PC-3 (cell line): Measurements from ENCODE around the gene C14orf132. TPM values are rescaled to one million over a fixed set of nuclear protein-coding genes. Genes with fewer than 3 reads are reported as not detected.

ENCODE experiments used
- ATAC-seq: fragments of 200-7000 bp; cut with Tn5 transposase; 2 replicates; pipeline ENCODE4 v1.9.1; 2020; ENCODE audit warnings: mild to moderate bottlenecking, moderate library complexity
- BruUV-seq: library from RNA; stranded (reverse); fragments of 400-500 nt; replicated peaks from 2 replicates; lab custom pipeline; 2021; lab: Mats Ljungman, UMichigan
- CTCF ChIA-PET: fragments of 300-600 bp; sonication (Branson Sonifier 250); formaldehyde crosslinking; loops from one replicate; lab custom pipeline; 2022; ENCODE audit warnings: antibody characterized with exemption; lab: Charles Lee
- POLR2A ChIA-PET: fragments of 300-600 bp; sonication (Branson Sonifier 250); formaldehyde crosslinking; loops from one replicate; lab custom pipeline; 2022; ENCODE audit warnings: antibody characterized with exemption; ENCODE audit not compliant: unreplicated experiment; lab: Charles Lee
- DNase-seq: peaks from one replicate; pipeline ENCODE4 v3.0.0-alpha.2; 2015
- H2AFZ ChIP-seq: fragments of 300-600 bp; sonication (generic); 2 replicates; pipeline ENCODE4 v1.6.0; 2016; ENCODE audit warnings: antibody characterized with exemption, low read length
- H3F3A ChIP-seq: fragments of 300-600 bp; sonication (generic); one replicate; pipeline ENCODE4 v1.6.0; 2017; ENCODE audit warnings: antibody characterized with exemption, low read length, control low read depth, mild to moderate bottlenecking; ENCODE audit not compliant: unreplicated experiment
- H3K27ac ChIP-seq: fragments of 300-600 bp; sonication (generic); 2 replicates; pipeline ENCODE4 v1.5.1; 2016; ENCODE audit warnings: mild to moderate bottlenecking, low read length
- H3K27me3 ChIP-seq: fragments of 300-600 bp; sonication (generic); 2 replicates; pipeline ENCODE4 v1.6.1; 2016; ENCODE audit warnings: low read length, mixed read lengths
- H3K36me3 ChIP-seq: fragments of 300-600 bp; sonication (generic); 2 replicates; pipeline ENCODE4 v1.6.1; 2016; ENCODE audit warnings: low read depth, mixed run types, low read length, mixed read lengths
- H3K4me1 ChIP-seq: fragments of 300-600 bp; sonication (generic); 2 replicates; pipeline ENCODE4 v1.5.1; 2016; ENCODE audit warnings: low read length; ENCODE audit not compliant: insufficient read depth
- H3K4me2 ChIP-seq: fragments of 300-600 bp; sonication (generic); 2 replicates; pipeline ENCODE4 v1.6.0; 2016; ENCODE audit warnings: low read length
- H3K4me3 ChIP-seq: fragments of 300-600 bp; sonication (generic); 2 replicates; pipeline ENCODE4 v1.5.1; 2016; ENCODE audit warnings: mild to moderate bottlenecking, low read length, mixed read lengths
- H3K79me2 ChIP-seq: fragments of 300-600 bp; sonication (generic); 2 replicates; pipeline ENCODE4 v1.6.1; 2017; ENCODE audit warnings: low read length, mixed read lengths
- H3K9ac ChIP-seq: fragments of 300-600 bp; sonication (generic); 2 replicates; pipeline ENCODE4 v1.6.0; 2016; ENCODE audit warnings: mild to moderate bottlenecking, low read length
- H3K9me2 ChIP-seq: fragments of 300-600 bp; sonication (generic); replicated peaks from 2 replicates; pipeline ENCODE4 v1.6.1; 2016; ENCODE audit warnings: mixed run types, low read length, mixed read lengths
- H3K9me3 ChIP-seq: fragments of 300-600 bp; sonication (generic); 2 replicates; pipeline ENCODE4 v1.6.1; 2016; ENCODE audit warnings: low read length, mixed read lengths
- H4K20me1 ChIP-seq: fragments of 300-600 bp; sonication (generic); 2 replicates; pipeline ENCODE4 v1.6.1; 2016; ENCODE audit warnings: low read length, mixed read lengths
- EZH2 ChIP-seq: fragments of 300-600 bp; sonication (generic); IDR thresholded peaks from one replicate; pipeline ENCODE4 v1.6.1; 2017; ENCODE audit warnings: antibody characterized with exemption, mild to moderate bottlenecking, low read length; ENCODE audit not compliant: unreplicated experiment
- EZH2phosphoT487 ChIP-seq: fragments of 300-600 bp; sonication (generic); IDR thresholded peaks from 2 replicates; pipeline ENCODE4 v1.6.1; 2018; ENCODE audit warnings: mild to moderate bottlenecking, antibody characterized with exemption, low read length, borderline replicate concordance
- intact Hi-C: fragments of 100-400 bp; cut with micrococcal nuclease; formaldehyde crosslinking; loops from 2 replicates; pipeline ENCODE4 v1.9.0; 2023
- total RNA-seq: library from RNA; depleted of rRNA; stranded (reverse); fragments of >200 nt; gene quantifications from 2 replicates; pipeline ENCODE4 v1.2.3, GENCODE V29; 2014
- TF ChIP-seq, protein P1 (sequence below): fragments of 300-600 bp; sonication (generic); conservative IDR thresholded peaks from 2 replicates; pipeline ENCODE4 v1.5.1; 2017; ENCODE audit warnings: antibody characterized with exemption, low read depth, mild to moderate bottlenecking, low read length

The C14orf132 gene
- total RNA-seq, 1 experiment from 2014 or later: not detected

DNA sequence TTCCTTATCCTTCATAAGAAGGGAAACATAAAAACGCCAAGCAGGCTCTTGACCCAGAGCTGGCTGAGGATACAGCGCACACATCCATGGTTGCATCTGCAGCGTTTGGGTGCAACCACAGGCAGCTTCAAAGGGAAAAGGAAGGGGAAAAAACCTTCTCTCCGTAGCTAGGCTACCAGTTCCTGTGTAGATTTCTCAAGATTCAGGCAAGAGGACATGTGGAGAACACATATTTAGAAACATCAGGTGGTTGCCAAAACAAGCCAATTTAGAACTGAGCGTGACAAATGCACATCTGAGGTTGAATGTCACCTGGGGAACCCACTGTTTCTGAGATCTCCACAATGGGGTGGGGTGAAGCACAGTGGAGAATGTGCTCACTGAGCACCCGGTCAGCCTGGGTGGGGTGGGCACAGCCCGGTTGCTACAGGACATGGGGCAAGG, 87.2 kb downstream of the C14orf132 start:
- Histone ChIP-seq H3K9me2 (no peaks in the 10 kb centered on the region), H3K9ac (no peak overlapping the region), H3K4me2 (no peak overlapping the region), H3K27ac (no peak overlapping the region), H3K36me3 (no peaks in the 10 kb centered on the region), H3K9me3 (no peaks in the 10 kb centered on the region), H3K4me3 (no peak overlapping the region), H3K27me3 (peaks cover 16% of the 10 kb centered on the region), H3K79me2 (no peaks in the 10 kb centered on the region), H4K20me1 (no peaks in the 10 kb centered on the region), H3F3A (no peaks in the 10 kb centered on the region), H2AFZ (no peak overlapping the region), H3K4me1 (no peaks in the 10 kb centered on the region)
- no TSS peak for BruUV-seq
- CTCF ChIA-PET: no interaction called here
- DNase-seq (no peak), ATAC-seq (no peak)
- intact Hi-C loops: no loop called here
- TF ChIP-seq EZH2phosphoT487: no peak
- TF ChIP-seq EZH2: no peak
- TF ChIP-seq, protein P1, sequence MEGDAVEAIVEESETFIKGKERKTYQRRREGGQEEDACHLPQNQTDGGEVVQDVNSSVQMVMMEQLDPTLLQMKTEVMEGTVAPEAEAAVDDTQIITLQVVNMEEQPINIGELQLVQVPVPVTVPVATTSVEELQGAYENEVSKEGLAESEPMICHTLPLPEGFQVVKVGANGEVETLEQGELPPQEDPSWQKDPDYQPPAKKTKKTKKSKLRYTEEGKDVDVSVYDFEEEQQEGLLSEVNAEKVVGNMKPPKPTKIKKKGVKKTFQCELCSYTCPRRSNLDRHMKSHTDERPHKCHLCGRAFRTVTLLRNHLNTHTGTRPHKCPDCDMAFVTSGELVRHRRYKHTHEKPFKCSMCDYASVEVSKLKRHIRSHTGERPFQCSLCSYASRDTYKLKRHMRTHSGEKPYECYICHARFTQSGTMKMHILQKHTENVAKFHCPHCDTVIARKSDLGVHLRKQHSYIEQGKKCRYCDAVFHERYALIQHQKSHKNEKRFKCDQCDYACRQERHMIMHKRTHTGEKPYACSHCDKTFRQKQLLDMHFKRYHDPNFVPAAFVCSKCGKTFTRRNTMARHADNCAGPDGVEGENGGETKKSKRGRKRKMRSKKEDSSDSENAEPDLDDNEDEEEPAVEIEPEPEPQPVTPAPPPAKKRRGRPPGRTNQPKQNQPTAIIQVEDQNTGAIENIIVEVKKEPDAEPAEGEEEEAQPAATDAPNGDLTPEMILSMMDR: no peak
- POLR2A ChIA-PET: no interaction called here

DNA sequence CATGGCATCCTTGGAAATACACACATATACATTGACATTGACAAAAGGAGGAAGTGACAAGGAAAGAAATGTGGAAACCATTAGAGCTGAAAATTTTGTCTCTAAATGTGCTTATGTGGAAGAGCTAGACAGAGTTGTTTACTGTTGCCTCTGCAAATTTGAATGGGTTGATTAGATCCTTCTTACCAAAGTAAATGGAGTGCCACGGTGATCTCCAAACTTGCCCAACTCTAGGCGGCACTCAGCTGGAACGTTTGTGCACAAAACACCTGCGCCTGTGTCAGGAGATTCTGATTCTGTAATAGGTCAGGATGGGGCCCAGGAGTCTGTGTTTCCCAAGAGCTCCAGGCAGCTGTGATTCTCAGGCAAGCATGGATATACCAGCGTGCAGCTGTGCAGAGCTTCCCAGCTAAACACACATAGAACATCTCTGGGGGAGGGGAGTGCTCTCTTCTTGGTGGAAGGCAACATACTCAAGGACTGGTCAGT, 87.7 kb downstream of the C14orf132 start:
- H3K4me1 ChIP-seq: no peaks in the 10 kb centered on the region
- ChIA-PET CTCF (no interaction called here), POLR2A (no interaction called here)
- no peaks in the 10 kb centered on the region for H4K20me1 ChIP-seq
- H3K27me3 ChIP-seq: peaks cover 16% of the 10 kb centered on the region
- H3K79me2 ChIP-seq: no peaks in the 10 kb centered on the region
- no peaks in the 10 kb centered on the region for H3K36me3 ChIP-seq
- no peak overlapping the region for H3K4me3 ChIP-seq
- TF ChIP-seq EZH2: no peak
- TF ChIP-seq, protein P1: no peak
- H2AFZ ChIP-seq: no peak overlapping the region
- no TSS peak for BruUV-seq
- ATAC-seq: no peak
- H3K9me2 ChIP-seq: no peaks in the 10 kb centered on the region
- H3K27ac ChIP-seq: no peak overlapping the region
- no peaks in the 10 kb centered on the region for H3F3A ChIP-seq
- intact Hi-C loops: no loop called here
- H3K9me3 ChIP-seq: no peaks in the 10 kb centered on the region
- H3K9ac ChIP-seq: no peak overlapping the region
- H3K4me2 ChIP-seq: no peak overlapping the region
- no peak for DNase-seq

DNA sequence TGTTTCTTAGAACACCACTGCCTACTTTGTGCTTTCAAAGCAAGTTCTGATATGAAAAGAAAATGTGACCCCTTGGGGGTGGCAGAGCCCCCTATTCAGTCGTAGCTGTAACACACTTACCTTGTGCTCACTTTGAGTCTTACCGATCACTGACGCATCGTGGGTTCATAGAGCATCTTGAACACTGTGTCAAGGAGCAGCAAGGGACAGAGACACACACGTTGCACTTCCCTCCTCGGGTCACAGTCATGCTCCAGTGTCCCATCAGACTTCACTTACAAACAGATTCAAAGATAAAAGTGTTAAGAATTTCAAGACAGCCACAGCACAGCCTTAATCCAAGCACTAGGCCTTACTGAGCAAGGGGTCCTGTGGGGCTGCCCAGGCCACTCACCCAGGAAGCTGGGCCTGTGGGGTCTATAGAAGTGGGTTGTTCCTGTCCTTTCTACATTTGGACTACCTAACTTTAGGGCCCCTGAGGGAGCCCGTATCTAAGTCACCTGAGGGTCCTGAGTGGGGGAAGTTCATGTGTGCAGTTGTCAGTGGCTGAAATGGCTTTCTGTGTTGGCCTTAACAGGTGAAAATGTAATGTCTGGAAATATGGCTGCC, 90.1 kb downstream of the C14orf132 start:
- H3F3A ChIP-seq: no peaks in the 10 kb centered on the region
- no peak overlapping the region for H2AFZ ChIP-seq
- no peak overlapping the region for H3K4me2 ChIP-seq
- H3K4me1 ChIP-seq: no peaks in the 10 kb centered on the region
- H3K4me3 ChIP-seq: no peak overlapping the region
- H3K9me2 ChIP-seq: no peaks in the 10 kb centered on the region
- H3K27ac ChIP-seq: no peak overlapping the region
- no peak overlapping the region for H3K9ac ChIP-seq
- peaks cover 16% of the 10 kb centered on the region for H3K27me3 ChIP-seq
- ATAC-seq (no peak), DNase-seq (no peak)
- ChIA-PET CTCF (no interaction called here), POLR2A (no interaction called here)
- no TSS peak for BruUV-seq
- H4K20me1 ChIP-seq: no peaks in the 10 kb centered on the region
- intact Hi-C loops: no loop called here
- no peak for TF ChIP-seq EZH2
- no peak for TF ChIP-seq EZH2phosphoT487
- no peaks in the 10 kb centered on the region for H3K9me3 ChIP-seq
- H3K36me3 ChIP-seq: no peaks in the 10 kb centered on the region
- no peaks in the 10 kb centered on the region for H3K79me2 ChIP-seq
